Brain microvascular endothelial cell (primary cell): ENCODE results near the gene B4GAT1.

Experiments used
- DNase-seq: peaks from one replicate; pipeline ENCODE4 v3.0.0-alpha.2; 2020
- H3K27ac ChIP-seq: fragments of 250-450 bp; sonication (Bioruptor Pico); 2 replicates; pipeline ENCODE4 v1.5.1; 2020; ENCODE audit warnings: mild to moderate bottlenecking, moderate library complexity
- H3K27me3 ChIP-seq: fragments of 250-450 bp; sonication (Bioruptor Pico); replicated peaks from 2 replicates; pipeline ENCODE4 v1.5.1; 2020; ENCODE audit warnings: mild to moderate bottlenecking
- H3K36me3 ChIP-seq: fragments of 250-450 bp; sonication (Bioruptor Pico); replicated peaks from 2 replicates; pipeline ENCODE4 v1.5.1; 2020; ENCODE audit warnings: mild to moderate bottlenecking
- H3K4me3 ChIP-seq: 2 replicates; pipeline ENCODE4 v1.5.1; 2011; ENCODE audit warnings: low read depth, mild to moderate bottlenecking, control low read depth, low read length, moderate library complexity
- CTCF ChIP-seq: IDR thresholded peaks from 2 replicates; pipeline ENCODE4 v1.5.1; 2011; ENCODE audit warnings: low read depth, mild to moderate bottlenecking, moderate library complexity, low read length, control low read depth, inconsistent platforms; ENCODE audit errors: missing control alignments
- in situ Hi-C: cut with HindIII; loops from 2 replicates; pipeline ENCODE4 v1.10.0; 2017; ENCODE audit warnings: low sequenced_read_pairs, low pct_ligation_motif_present

Gene B4GAT1

DNA sequence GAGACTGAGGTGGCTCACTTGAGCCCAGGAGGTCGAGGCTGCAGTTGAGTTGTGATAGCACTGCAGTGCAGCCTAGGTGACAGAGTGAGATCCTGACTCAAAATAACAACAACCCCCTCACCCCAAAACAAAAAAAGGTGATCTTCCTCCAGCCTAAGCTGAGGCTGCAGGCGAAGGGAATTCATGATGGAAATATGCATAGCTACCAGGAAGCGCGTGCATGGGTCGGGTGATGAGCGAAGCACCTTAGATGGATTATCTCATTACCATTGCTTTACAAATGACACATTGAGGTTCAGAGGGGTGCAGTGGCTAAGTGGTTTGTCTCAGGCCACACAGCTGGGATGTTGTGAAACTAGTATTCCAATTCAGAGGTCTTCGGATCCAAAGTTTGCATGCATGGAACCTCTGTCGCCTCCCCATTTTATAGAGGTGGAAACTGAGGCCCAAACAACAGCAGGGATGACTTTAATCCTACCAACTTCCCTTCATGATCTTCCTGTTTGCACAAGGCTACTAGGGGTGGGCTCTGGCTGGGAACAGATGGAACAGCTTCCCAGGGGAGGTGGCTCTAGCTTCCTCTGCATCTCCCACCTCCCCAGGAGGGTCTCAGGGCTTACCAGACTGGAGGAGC lies 19.5 kb upstream of the B4GAT1 start:
- H3K36me3 ChIP-seq: no peaks in the 10 kb centered on the region
- H3K4me3 ChIP-seq: no peak overlapping the region
- DNase-seq: no peak
- in situ Hi-C loops: no loop called here
- no peaks in the 10 kb centered on the region for H3K27me3 ChIP-seq
- TF ChIP-seq CTCF: no peak
- no peak overlapping the region for H3K27ac ChIP-seq

- TF ChIP-seq CTCF: no peak
- Histone ChIP-seq H3K27ac (no peak overlapping the region), H3K36me3 (no peaks in the 10 kb centered on the region), H3K4me3 (no peak overlapping the region), H3K27me3 (no peaks in the 10 kb centered on the region)
- in situ Hi-C loops: no loop called here
- no peak for DNase-seq
These were observed 18.5 kb upstream of the B4GAT1 start for GRCh38 chr11:66365711-66366619.

- no peaks in the 10 kb centered on the region for H3K36me3 ChIP-seq
- H3K27me3 ChIP-seq: no peaks in the 10 kb centered on the region
- in situ Hi-C loops: no loop called here
- TF ChIP-seq CTCF: no peak
- no peak overlapping the region for H3K27ac ChIP-seq
- DNase-seq: no peak
- no peak overlapping the region for H3K4me3 ChIP-seq
These were observed 17.7 kb upstream of the B4GAT1 start for GRCh38 chr11:66365166-66365565.

- Histone ChIP-seq H3K4me3 (no peak overlapping the region), H3K27me3 (no peaks in the 10 kb centered on the region), H3K36me3 (no peaks in the 10 kb centered on the region), H3K27ac (no peak overlapping the region)
- no peak for DNase-seq
- TF ChIP-seq CTCF: peak; percentile 84
- in situ Hi-C loops: no loop called here
These were observed 16.5 kb upstream of the B4GAT1 start for GRCh38 chr11:66363805-66364535.

DNA sequence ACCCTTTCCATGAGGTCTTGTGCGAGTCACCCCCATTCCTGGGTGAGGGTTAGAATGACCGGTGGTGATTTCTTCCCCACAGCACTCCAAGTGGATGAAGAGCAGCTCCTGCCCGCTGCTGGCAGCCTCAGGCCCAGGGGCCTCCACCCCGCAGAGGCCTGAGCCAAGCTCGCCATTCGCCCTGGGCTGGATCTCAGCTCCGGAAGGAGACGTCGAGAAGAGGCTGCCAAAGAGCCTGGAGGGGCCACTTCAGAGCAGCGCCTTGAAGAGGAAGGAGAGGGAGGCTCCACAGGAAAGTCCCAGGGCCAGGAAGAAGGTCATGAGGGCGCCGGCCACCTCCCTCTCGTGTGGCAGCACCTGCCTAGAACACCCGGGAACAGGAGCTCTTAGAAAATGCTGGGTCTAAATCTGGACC lies 15.8 kb upstream of the B4GAT1 start:
- H3K36me3 ChIP-seq: no peaks in the 10 kb centered on the region
- in situ Hi-C loops: no loop called here
- DNase-seq: no peak
- no peak for TF ChIP-seq CTCF
- no peak overlapping the region for H3K27ac ChIP-seq
- no peaks in the 10 kb centered on the region for H3K27me3 ChIP-seq
- H3K4me3 ChIP-seq: no peak overlapping the region
